GM12801 (cell line): ENCODE measurements around the gene UBR1.

ENCODE experiments used
- TF ChIP-seq, protein P1 (sequence below): IDR thresholded peaks from one replicate; pipeline ENCODE4 v1.5.1; 2011; ENCODE audit warnings: control low read depth; ENCODE audit not compliant: insufficient read length; ENCODE audit errors: extremely low read depth

The UBR1 gene

DNA sequence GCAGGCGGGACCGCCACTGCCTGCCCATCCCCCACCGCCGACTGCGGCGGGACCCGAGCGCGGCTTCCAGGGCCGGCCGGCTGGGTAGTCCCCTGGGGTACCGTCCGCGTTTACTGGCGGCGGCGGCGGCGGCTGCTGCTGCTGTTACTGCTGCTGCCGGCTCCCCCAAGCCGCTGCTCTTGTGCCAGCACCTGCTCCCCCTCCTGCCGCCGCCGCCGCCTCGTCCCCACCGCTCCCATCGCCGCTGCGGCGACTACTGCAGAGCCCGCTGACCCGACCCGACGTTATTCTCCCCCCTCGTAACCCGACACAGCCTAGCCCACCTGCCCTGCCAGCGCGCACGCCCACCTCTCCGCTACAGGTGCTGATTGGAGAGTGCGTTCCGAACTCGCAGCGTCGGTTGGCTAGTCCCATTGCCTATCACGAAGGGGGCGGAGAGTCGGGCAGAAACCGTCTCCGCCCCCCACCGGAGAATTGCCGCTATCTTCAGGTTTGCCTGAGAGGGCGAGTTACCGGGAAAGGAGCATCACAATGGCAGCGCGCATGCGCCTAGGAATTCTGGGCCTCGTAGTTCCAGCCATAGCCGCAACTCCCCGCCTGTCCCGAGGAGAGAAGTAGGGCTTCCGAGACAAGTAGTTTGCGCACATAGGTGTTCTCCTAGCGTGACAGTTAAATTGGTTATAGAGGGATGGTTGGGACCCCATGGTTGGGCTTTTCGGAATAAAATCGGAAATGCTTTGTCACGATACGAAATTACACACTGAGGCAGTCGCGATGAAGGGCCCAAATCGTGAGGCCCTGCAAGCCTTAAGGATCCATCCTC, 185.1 kb downstream of the UBR1 start, which contains the start of gene TTBK2:
Gene TTBK2 (minus strand): TSS at position 260 of the 823 bp plus-strand sequence. CDS start 42,161 bp downstream, outside the sequence.
- TF ChIP-seq, protein P1, sequence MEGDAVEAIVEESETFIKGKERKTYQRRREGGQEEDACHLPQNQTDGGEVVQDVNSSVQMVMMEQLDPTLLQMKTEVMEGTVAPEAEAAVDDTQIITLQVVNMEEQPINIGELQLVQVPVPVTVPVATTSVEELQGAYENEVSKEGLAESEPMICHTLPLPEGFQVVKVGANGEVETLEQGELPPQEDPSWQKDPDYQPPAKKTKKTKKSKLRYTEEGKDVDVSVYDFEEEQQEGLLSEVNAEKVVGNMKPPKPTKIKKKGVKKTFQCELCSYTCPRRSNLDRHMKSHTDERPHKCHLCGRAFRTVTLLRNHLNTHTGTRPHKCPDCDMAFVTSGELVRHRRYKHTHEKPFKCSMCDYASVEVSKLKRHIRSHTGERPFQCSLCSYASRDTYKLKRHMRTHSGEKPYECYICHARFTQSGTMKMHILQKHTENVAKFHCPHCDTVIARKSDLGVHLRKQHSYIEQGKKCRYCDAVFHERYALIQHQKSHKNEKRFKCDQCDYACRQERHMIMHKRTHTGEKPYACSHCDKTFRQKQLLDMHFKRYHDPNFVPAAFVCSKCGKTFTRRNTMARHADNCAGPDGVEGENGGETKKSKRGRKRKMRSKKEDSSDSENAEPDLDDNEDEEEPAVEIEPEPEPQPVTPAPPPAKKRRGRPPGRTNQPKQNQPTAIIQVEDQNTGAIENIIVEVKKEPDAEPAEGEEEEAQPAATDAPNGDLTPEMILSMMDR, result no peak

DNA sequence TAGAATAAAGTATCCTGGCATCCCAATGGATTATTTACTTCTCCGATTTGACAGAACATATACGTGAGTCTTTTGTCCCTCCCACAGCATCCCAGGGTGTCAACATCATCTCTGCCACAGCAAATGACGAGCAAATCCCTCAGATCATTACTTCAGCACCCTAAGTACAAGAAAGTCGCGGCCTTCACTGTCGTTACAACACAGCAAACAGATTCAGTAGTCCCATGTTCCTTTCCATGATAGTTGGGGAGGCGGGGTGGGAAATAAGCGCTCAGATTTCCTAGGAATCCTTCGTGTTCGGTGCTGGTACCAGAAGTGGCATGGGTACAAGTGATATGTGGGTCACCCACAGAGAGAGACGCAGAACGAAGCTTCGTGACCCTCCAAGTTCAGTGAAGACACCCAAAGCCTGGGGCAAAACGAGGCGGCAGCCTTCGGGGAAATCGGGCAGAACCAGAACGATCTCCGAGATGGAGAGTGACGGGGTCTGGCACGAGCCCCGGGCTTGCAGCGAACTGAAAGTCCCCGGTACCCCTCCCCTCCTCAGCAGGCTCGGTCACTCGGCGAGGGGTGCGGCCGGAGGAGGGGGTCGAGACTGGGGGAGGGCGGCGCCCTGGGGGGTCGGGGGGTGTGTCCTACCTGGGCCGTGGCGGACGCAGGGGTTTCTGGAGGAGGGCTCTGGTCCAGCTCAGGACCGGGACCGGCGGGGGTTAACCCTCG, 185.9 kb downstream of the UBR1 start:
- TF ChIP-seq, protein P1, result no peak

- TF ChIP-seq, protein P1, result no peak
These were observed 186.5 kb downstream of the UBR1 start for GRCh38 chr15:42919308-42919707.

DNA sequence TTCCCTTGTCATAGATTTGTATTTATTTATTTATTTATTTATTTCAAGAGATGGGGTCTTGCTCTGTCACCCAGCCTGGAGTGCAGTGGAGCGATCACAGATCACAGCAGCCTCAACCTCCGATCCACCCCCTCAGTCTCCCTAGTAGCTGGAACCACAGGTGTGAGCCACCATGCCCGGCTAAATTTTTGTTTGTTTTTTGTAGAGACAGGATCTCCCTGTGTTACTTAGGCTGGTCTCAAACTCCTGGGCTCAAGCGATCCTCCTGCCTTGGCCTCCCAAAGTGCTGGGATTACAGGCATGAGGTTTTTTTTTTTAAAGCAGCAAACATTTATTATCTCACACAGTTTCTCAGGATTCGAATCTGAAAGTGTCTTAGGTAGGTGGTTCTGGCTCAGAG, 187.8 kb downstream of the UBR1 start:
- TF ChIP-seq, protein P1, result no peak

DNA sequence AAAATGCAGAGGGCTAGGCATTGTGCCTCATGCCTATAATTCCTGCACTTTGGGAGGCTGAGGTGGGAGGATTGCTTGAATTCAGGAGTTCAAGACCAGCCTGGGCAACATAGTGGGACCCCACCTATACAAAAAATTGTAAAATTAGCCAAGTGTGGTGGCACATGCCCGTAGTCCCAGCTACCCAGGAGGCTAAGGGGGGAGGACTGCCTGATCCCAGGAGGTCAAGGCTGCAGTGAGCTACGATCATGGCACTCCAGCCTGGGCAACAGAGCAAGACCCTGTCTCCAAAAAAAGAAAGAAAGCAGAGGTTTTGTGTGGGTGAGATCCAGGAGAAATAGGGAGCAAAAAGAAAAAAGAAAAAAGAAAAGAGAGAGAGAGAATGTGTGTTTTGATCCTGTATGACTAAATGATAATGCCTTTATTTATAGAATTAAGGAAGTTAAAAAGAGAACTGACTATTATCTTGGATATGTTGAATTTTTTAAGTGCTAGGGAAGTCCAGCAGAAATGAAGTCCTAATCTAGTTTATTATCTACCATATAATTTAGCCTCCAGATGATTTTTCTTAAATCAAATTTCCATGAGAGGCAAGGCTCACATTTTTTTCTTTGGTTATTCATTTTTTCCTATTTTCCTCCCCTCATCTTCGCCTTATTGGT, 190.1 kb downstream of the UBR1 start:
- TF ChIP-seq, protein P1, result no peak

- TF ChIP-seq, protein P1, result no peak
These were observed 190.9 kb downstream of the UBR1 start for GRCh38 chr15:42914728-42915497.
